Pancreas (tissue), 10 donors: ENCODE results near the gene STIL. TPM values are rescaled to one million over a fixed set of nuclear protein-coding genes. Genes with fewer than 3 reads are reported as not detected.

Source experiments
- ATAC-seq, 4 donors: fragments of 200-7000 bp; cut with Tn5 transposase; one replicate each; pipeline versions ENCODE4 v1.8.0 to v1.9.1; 2020; ENCODE audit warnings: mild to moderate bottlenecking in 4 of 4, moderate library complexity in 4 of 4
- DNase-seq, 6 donors: peaks; one replicate each; pipeline ENCODE4 v3.0.0-alpha.2; 2020
- FAIRE-seq: peaks from 2 replicates; lab custom pipeline; 2012; peaks lifted over from hg19 to GRCh38; lab: Jason Lieb, UNC
- H3K27ac ChIP-seq, 4 donors: fragments of 200-600 bp; sonication (generic); 1 replicate in 3 of 4; 2 replicates in 1 of 4; pipeline versions ENCODE4 v1.5.0 to v1.8.0; 2020
- H3K27me3 ChIP-seq, 4 donors: fragments of 200-600 bp; one replicate each; pipeline ENCODE4 v1.8.0; 2021
- H3K36me3 ChIP-seq, 3 donors: fragments of 200-600 bp; sonication (generic) in 1 of 3; one replicate each; pipeline versions ENCODE4 v1.5.0 to v1.8.0; 2020 to 2021
- H3K4me1 ChIP-seq, 3 donors: fragments of 200-600 bp; one replicate each; pipeline ENCODE4 v1.8.0; 2021
- H3K4me3 ChIP-seq, 4 donors: fragments of 200-600 bp; sonication (generic) in 2 of 4; one replicate each; pipeline versions ENCODE4 v1.5.0 to v1.8.0; 2020 to 2021
- H3K9me3 ChIP-seq, 4 donors: fragments of 200-600 bp; one replicate each; pipeline ENCODE4 v1.8.0; 2021
- WGBS, 2 donors: extraction: QIAGEN DNeasy Blood & Tissue Kit; methylation state at CpG; one replicate each; pipeline ENCODE4 v1.1.7; 2013; 5-methylcytosine and 5-hydroxymethylcytosine counted together
- intact Hi-C, 3 donors: fragments of 100-400 bp; cut with DNase I; formaldehyde crosslinking; loops; one replicate each; pipeline versions ENCODE4 v1.11.1 to v1.14.2; 2022
- polyA plus RNA-seq, 2 donors: library from polyadenylated mRNA; stranded (reverse); fragments of 200-250 nt; gene quantifications; one replicate each; pipeline ENCODE4 v1.2.3, GENCODE V29; 2013
- total RNA-seq, 6 donors: library from RNA; stranded (reverse); fragmentation: NEBNext Ultra II Directional in 4 of 6; extraction: Animal tissue kit (Norgen Biotek cat#: 25700) in 4 of 6; gene quantifications; one replicate each; pipeline versions ENCODE4 v1.2.1 to v1.2.4, GENCODE V29; 2021 to 2023
- TF ChIP-seq, protein P1 (sequence below), 4 donors: fragments of 200-600 bp; sonication (generic) in 3 of 4; IDR thresholded peaks; one replicate each; pipeline versions ENCODE4 v1.5.0 to v1.8.0; 2021; ENCODE audit warnings: antibody characterized with exemption in 4 of 4
- donor health status: healthy with polysubstance abuse.
- donor health status: DM: no; HTN: no; CAD: no; lungs with moderate emphysema.
- donor health status: DM: no; HTN: no; CAD: no.
- donor health status: control.
- donor health status: control.
- donor health status: Bipolar disorder and iron deficiency.
- donor health status: DM: yes; HTN: yes; CAD: no.
- donor health status: DM: no; HTN: no; CAD: no.
- donor health status: DM: no; HTN: no; CAD: no.
- donor health status: DM: yes; HTN: yes; CAD: no.

STIL gene
- total and polyA plus RNA-seq, 8 donors = 0.43 to 1.5 (median 0.53) TPM

DNA sequence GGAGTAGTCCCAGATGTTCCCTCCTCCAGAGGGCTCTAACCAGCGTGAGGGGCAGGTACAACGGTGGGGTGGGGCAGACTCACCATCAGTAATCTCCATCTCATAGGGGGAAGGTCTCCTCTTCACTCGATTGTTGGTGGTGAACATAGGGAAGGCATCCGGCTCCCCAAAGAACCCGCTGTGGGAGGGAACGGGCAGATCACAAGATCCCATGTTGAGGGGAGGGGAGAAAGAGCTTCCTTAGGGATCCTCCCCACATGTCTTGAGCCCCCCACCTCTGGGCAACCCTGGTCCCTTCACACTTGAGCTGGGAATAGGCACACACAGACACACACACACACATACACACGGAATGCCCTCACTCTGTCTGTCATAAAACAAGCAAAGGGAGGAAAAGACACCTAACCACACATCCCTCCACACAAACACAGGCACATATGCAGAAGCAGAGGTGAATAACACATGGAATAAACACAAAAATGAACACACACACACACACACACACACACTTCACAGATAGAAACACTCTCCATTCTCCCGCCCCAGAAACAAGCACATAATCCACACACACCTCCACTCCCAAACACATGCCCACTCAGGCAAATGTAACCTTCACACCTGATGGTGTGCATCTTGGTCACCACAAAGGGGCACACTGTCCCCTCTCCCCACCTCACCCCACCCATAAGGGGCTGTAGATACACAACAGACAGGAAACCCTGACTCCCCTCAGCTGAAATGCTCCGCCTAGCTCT lies 89.8 kb downstream of the STIL start:
- TF ChIP-seq, protein P1, sequence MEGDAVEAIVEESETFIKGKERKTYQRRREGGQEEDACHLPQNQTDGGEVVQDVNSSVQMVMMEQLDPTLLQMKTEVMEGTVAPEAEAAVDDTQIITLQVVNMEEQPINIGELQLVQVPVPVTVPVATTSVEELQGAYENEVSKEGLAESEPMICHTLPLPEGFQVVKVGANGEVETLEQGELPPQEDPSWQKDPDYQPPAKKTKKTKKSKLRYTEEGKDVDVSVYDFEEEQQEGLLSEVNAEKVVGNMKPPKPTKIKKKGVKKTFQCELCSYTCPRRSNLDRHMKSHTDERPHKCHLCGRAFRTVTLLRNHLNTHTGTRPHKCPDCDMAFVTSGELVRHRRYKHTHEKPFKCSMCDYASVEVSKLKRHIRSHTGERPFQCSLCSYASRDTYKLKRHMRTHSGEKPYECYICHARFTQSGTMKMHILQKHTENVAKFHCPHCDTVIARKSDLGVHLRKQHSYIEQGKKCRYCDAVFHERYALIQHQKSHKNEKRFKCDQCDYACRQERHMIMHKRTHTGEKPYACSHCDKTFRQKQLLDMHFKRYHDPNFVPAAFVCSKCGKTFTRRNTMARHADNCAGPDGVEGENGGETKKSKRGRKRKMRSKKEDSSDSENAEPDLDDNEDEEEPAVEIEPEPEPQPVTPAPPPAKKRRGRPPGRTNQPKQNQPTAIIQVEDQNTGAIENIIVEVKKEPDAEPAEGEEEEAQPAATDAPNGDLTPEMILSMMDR (IDR thresholded peaks at IDR 0.05) = no peak
- intact Hi-C loops = no loop called here
- H3K36me3 ChIP-seq = no peaks in the 10 kb centered on the region
- no peak for DNase-seq
- peaks cover 0 to 8% (median 4%) of the 10 kb centered on the region in 3 donors for H3K4me1 ChIP-seq
- H3K9me3 ChIP-seq = no peaks in the 10 kb centered on the region
- 21 to 24% methylated on average over 9 of the region's 9 CpGs for WGBS, 2 donors
- no peak for ATAC-seq
- H3K4me3 ChIP-seq = no peak overlapping the region
- H3K27ac ChIP-seq = no peak overlapping the region
- no peak for FAIRE-seq
- peaks cover 0 to 18% (median 2%) of the 10 kb centered on the region in 4 donors for H3K27me3 ChIP-seq

GRCh38 chr1:47223174-47223920 lies 90.6 kb downstream of the STIL start:
- intact Hi-C loops = no loop called here
- FAIRE-seq = no peak
- H3K27ac ChIP-seq = no peak overlapping the region
- no peaks in the 10 kb centered on the region for H3K9me3 ChIP-seq
- no peak overlapping the region for H3K4me3 ChIP-seq
- DNase-seq = no peak
- 48 to 52% methylated on average over 10 of the region's 10 CpGs for WGBS, 2 donors
- no peaks in the 10 kb centered on the region for H3K36me3 ChIP-seq
- peaks cover 0 to 8% (median 4%) of the 10 kb centered on the region in 3 donors for H3K4me1 ChIP-seq
- TF ChIP-seq, protein P1 (IDR thresholded peaks at IDR 0.05) = no peak
- peaks cover 0 to 12% (median 2%) of the 10 kb centered on the region in 4 donors for H3K27me3 ChIP-seq
- ATAC-seq = no peak

- Histone ChIP-seq H3K4me1 (peaks cover 0 to 8% (median 4%) of the 10 kb centered on the region in 3 donors), H3K4me3 (no peak overlapping the region), H3K9me3 (no peaks in the 10 kb centered on the region), H3K27me3 (peaks cover 0 to 7% (median 2%) of the 10 kb centered on the region in 4 donors), H3K36me3 (no peaks in the 10 kb centered on the region), H3K27ac (no peak overlapping the region)
- TF ChIP-seq, protein P1 (IDR thresholded peaks at IDR 0.05) = no peak
- no peak for ATAC-seq
- no peak for DNase-seq
- intact Hi-C loops = no loop called here
- no peak for FAIRE-seq
- WGBS, 2 donors = 79 to 91% methylated on average over 3 of the region's 3 CpGs
Observed at GRCh38 chr1:47222476-47222875, 91.5 kb downstream of the STIL start.

DNA sequence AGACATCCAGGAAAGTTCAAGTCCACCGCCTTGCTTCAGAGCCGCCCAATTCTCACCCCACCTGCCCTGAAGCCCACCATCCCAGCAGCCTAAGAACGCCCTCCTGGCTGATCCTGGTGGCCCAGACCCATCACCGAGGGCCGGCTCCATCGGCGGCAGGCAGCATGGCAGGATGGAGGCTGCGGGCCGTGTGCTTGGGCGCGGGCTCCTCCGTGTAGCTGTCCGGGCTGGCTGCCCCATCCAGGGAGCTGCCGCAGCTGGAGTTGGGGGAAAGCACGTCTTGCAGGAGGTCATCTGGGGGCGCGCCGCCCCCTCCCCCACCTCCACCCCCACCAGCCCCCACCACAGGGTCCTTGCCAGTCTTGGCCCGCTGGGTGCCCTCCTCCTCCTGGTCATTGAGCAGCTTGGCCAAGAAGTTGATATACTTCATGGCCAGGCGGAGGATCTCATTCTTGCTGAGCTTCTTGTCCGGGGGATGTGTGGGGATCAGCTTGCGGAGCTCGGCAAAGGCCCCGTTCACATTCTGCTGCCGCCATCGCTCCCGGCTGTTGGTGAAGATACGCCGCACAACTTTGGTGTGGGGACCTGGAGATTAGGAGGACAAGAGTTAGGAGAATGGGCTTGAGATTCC lies 94.2 kb downstream of the STIL start:
- Histone ChIP-seq H3K4me3 (no peak overlapping the region), H3K4me1 (no peaks in the 10 kb centered on the region), H3K27me3 (no peaks in the 10 kb centered on the region), H3K9me3 (no peaks in the 10 kb centered on the region), H3K36me3 (no peaks in the 10 kb centered on the region), H3K27ac (no peak overlapping the region)
- FAIRE-seq (no peak), ATAC-seq (no peak), DNase-seq (no peak)
- intact Hi-C loops = no loop called here
- 76 to 83% methylated on average over 27 to 29 of the region's 29 CpGs for WGBS, 2 donors
- TF ChIP-seq, protein P1 (IDR thresholded peaks at IDR 0.05) = no peak
